Adrenal gland (tissue), 12 donors: ENCODE data around the gene SNCB. TPM values are rescaled to one million over a fixed set of nuclear protein-coding genes. Genes with fewer than 3 reads are reported as not detected.
"Not testable (repeated sequence)": the region's sequence is repeated elsewhere in the genome, so short reads cannot be mapped to it uniquely, and the experiment has no call there.

Source experiments
- DNase-seq, 7 donors: peaks; one replicate each; pipeline ENCODE4 v3.0.0-alpha.2; 2019 to 2020
- H3K27ac ChIP-seq, 5 donors: fragments of 200-600 bp; sonication (generic) in 4 of 5; 1 replicate in 3 of 5; 2 replicates in 2 of 5; pipeline versions ENCODE4 v1.5.1 to v1.8.0; 2016 to 2020; ENCODE audit warnings: mild to moderate bottlenecking in 1 of 5
- H3K27me3 ChIP-seq: fragments of 200-600 bp; 2 replicates; pipeline ENCODE4 v1.8.0; 2021
- H3K36me3 ChIP-seq, 2 donors: fragments of 200-600 bp; replicated peaks in 1 of 2; 1 replicate in 1 of 2; 2 replicates in 1 of 2; pipeline versions ENCODE4 v1.5.1 to v1.8.0; 2018 to 2022
- H3K4me1 ChIP-seq, 2 donors: fragments of 200-600 bp; replicated peaks in 1 of 2; 1 replicate in 1 of 2; 2 replicates in 1 of 2; pipeline versions ENCODE4 v1.5.1 to v1.8.0; 2018 to 2021
- H3K4me3 ChIP-seq, 4 donors: fragments of 200-600 bp; sonication (generic) in 3 of 4; one replicate each; pipeline ENCODE4 v1.5.1; 2016 to 2018
- H3K9me3 ChIP-seq, 3 donors: fragments of 200-600 bp; sonication (generic) in 1 of 3; replicated peaks in 1 of 3; 1 replicate in 2 of 3; 2 replicates in 1 of 3; pipeline versions ENCODE4 v1.5.1 to v1.8.0; 2016 to 2021
- CTCF ChIP-seq, 6 experiments: fragments of 450-650 bp in 4 of 6; fragments of 200-600 bp in 2 of 6; sonication (generic) in 1 of 6; IDR thresholded peaks; 1 replicate in 5 of 6; 2 replicates in 1 of 6; pipeline versions ENCODE4 v1.5.1 to v1.8.0; 2016 to 2021; ENCODE audit warnings: antibody characterized with exemption in 6 of 6, mild to moderate bottlenecking in 2 of 6, moderate library complexity in 1 of 6
- POLR2A ChIP-seq, 2 donors: fragments of 450-650 bp; IDR thresholded peaks; one replicate each; pipeline ENCODE4 v1.6.1; 2017; ENCODE audit warnings: antibody characterized with exemption in 2 of 2, mild to moderate bottlenecking in 2 of 2, moderate library complexity in 1 of 2
- WGBS, 4 donors: extraction: QIAGEN DNeasy Blood & Tissue Kit in 2 of 4; methylation state at CpG; one replicate each; pipeline versions ENCODE4 v1.1.5 to v1.1.7; 2013 to 2017; 5-methylcytosine and 5-hydroxymethylcytosine counted together
- intact Hi-C, 2 donors: fragments of 100-400 bp; cut with DNase I; formaldehyde crosslinking; loops; one replicate each; pipeline versions ENCODE4 v1.14.1 to v1.15.0; 2022 to 2023
- polyA plus RNA-seq, 3 donors: library from polyadenylated mRNA; stranded (reverse); fragments of 200-250 nt in 2 of 3; fragments of 350-450 nt in 1 of 3; fragmentation: Illumina TruSeq in 1 of 3; extraction: RNeasy Lipid Tissue Mini Kit (QIAGEN cat#74804) in 1 of 3; gene quantifications; one replicate each; pipeline ENCODE4 v1.2.3, GENCODE V29; 2013 to 2014
- total RNA-seq, 9 donors: library from RNA; depleted of rRNA in 4 of 9; stranded (reverse); fragments of >200 nt in 4 of 9; fragments of 120-200 nt in 1 of 9; fragmentation: NEBNext Ultra II Directional in 1 of 9; extraction: Animal tissue kit (Norgen Biotek cat#: 25700) in 1 of 9; gene quantifications; one replicate each; pipeline versions ENCODE4 v1.1.0 to v1.2.4, GENCODE V29; 2013 to 2023
- donor health status: healthy with polysubstance abuse.
- donor health status: Bipolar disorder and iron deficiency.
- donor health status: DM: yes; HTN: yes; CAD: no.
- donor health status: DM: no; HTN: no; CAD: no.
- donor health status: DM: no; HTN: no; CAD: no.
- donor health status: DM: yes; HTN: yes; CAD: no.

The SNCB gene
- total and polyA plus RNA-seq, 12 donors = 0.19 to 8.6 (median 1.5) TPM; not detected in 4

- no peaks in the 10 kb centered on the region for H3K27me3 ChIP-seq
- peaks cover 7 to 9% of the 10 kb centered on the region in 2 donors for H3K4me1 ChIP-seq
- H3K27ac ChIP-seq = no peak overlapping the region
- intact Hi-C loops = no loop called here
- no peak for TF ChIP-seq CTCF (IDR thresholded peaks at IDR 0.05)
- no peak for TF ChIP-seq POLR2A (IDR thresholded peaks at IDR 0.05)
- 73 to 100% (median 97%) methylated on average over 3 of the region's 3 CpGs for WGBS, 4 donors
- H3K9me3 ChIP-seq = no peaks in the 10 kb centered on the region
- H3K36me3 ChIP-seq = no peaks in the 10 kb centered on the region
- no peak overlapping the region for H3K4me3 ChIP-seq
- no peak for DNase-seq
These were observed 23.5 kb downstream of the SNCB start for GRCh38 chr5:176606875-176607274.

GRCh38 chr5:176606032-176606431 is 24.3 kb downstream of the SNCB start:
- Histone ChIP-seq H3K4me1 (peaks cover 7 to 9% of the 10 kb centered on the region in 2 donors), H3K27ac (no peak overlapping the region), H3K27me3 (no peaks in the 10 kb centered on the region), H3K36me3 (no peaks in the 10 kb centered on the region), H3K9me3 (no peaks in the 10 kb centered on the region), H3K4me3 (no peak overlapping the region)
- TF ChIP-seq CTCF (IDR thresholded peaks at IDR 0.05) = no peak
- no peak for TF ChIP-seq POLR2A (IDR thresholded peaks at IDR 0.05)
- DNase-seq = no peak
- 71 to 86% (median 75%) methylated on average over 2 to 3 of the region's 3 CpGs for WGBS, 4 donors
- intact Hi-C loops = no loop called here

- Histone ChIP-seq H3K27ac (no peak overlapping the region), H3K36me3 (no peaks in the 10 kb centered on the region), H3K4me3 (no peak overlapping the region), H3K27me3 (peaks cover 3% of the 10 kb centered on the region), H3K9me3 (no peaks in the 10 kb centered on the region), H3K4me1 (no peaks in the 10 kb centered on the region)
- no peak for TF ChIP-seq POLR2A (IDR thresholded peaks at IDR 0.05)
- TF ChIP-seq CTCF (IDR thresholded peaks at IDR 0.05) = no peak
- intact Hi-C loops = no loop called here
- DNase-seq = no peak
- 20 to 70% (median 50%) methylated on average over 2 of the region's 2 CpGs for WGBS, 4 donors
These were observed 27.2 kb downstream of the SNCB start for GRCh38 chr5:176603091-176603490.

- 78 to 89% (median 81%) methylated on average over 12 of the region's 12 CpGs for WGBS, 4 donors
- intact Hi-C loops = no loop called here
These were observed 28.3 kb downstream of the SNCB start for GRCh38 chr5:176601901-176602482.

GRCh38 chr5:176599749-176600430 is 30.4 kb downstream of the SNCB start:
- 88 to 95% (median 90%) methylated on average over 16 to 19 of the region's 19 CpGs for WGBS, 4 donors
- H3K9me3 ChIP-seq = not testable (repeated sequence)

More at GRCh38 chr5:176601901-176602482, 28.3 kb downstream of the SNCB start:
- Histone ChIP-seq H3K4me3 (no peak overlapping the region), H3K4me1 (no peaks in the 10 kb centered on the region), H3K9me3 (no peaks in the 10 kb centered on the region), H3K27me3 (peaks cover 5% of the 10 kb centered on the region), H3K27ac (no peak overlapping the region), H3K36me3 (no peaks in the 10 kb centered on the region)
- TF ChIP-seq CTCF (IDR thresholded peaks at IDR 0.05) = no peak
- TF ChIP-seq POLR2A (IDR thresholded peaks at IDR 0.05) = no peak
- DNase-seq = no peak

More at GRCh38 chr5:176599749-176600430, 30.4 kb downstream of the SNCB start:
- H3K27me3 ChIP-seq, intact Hi-C loops, H3K4me1 ChIP-seq, H3K36me3 ChIP-seq, DNase-seq, H3K4me3 ChIP-seq, H3K27ac ChIP-seq: not testable (repeated sequence)
